NCI-H146 treated with DMSO at 0.1 percent for 48 hours (cell line): Measurements from ENCODE around the gene NUDCD3.
"Not testable (repeated sequence)": the region's sequence is repeated elsewhere in the genome, so short reads cannot be mapped to it uniquely, and the experiment has no call there.

Experiments
- DNase-seq: peaks from one replicate; lab custom pipeline; 2025; ENCODE audit not compliant: unreplicated experiment; lab: John Stamatoyannopoulos, UW

NUDCD3 gene

GRCh38 chr7:44449584-44449928, 40.9 kb downstream of the NUDCD3 start:
- DNase-seq = no peak

- DNase-seq = no peak
These were observed 41.4 kb downstream of the NUDCD3 start for GRCh38 chr7:44448922-44449583.

- no peak for DNase-seq
These were observed 42.5 kb downstream of the NUDCD3 start for GRCh38 chr7:44447874-44448425.

- no peak for DNase-seq
These were observed 44.3 kb downstream of the NUDCD3 start for GRCh38 chr7:44445986-44446671.

GRCh38 chr7:44441079-44441478, 49.4 kb downstream of the NUDCD3 start:
- DNase-seq = no peak

- DNase-seq = no peak
These were observed 49.8 kb downstream of the NUDCD3 start for GRCh38 chr7:44440577-44441078.

GRCh38 chr7:44439926-44440325, 50.5 kb downstream of the NUDCD3 start:
- no peak for DNase-seq

- no peak for DNase-seq
These were observed 51.6 kb downstream of the NUDCD3 start for GRCh38 chr7:44438816-44439215.

GRCh38 chr7:44434201-44434600, 56.3 kb downstream of the NUDCD3 start:
- no peak for DNase-seq

- DNase-seq = no peak
These were observed 57.0 kb downstream of the NUDCD3 start for GRCh38 chr7:44433255-44434022.

- no peak for DNase-seq
These were observed 58.0 kb downstream of the NUDCD3 start for GRCh38 chr7:44432381-44432977.

- DNase-seq = no peak
These were observed 59.3 kb downstream of the NUDCD3 start for GRCh38 chr7:44431091-44431608.

GRCh38 chr7:44430054-44430453, 60.4 kb downstream of the NUDCD3 start:
- no peak for DNase-seq

- not testable (repeated sequence) for DNase-seq
These were observed 65.7 kb downstream of the NUDCD3 start for GRCh38 chr7:44424762-44425161.

- DNase-seq = no peak
These were observed 73.5 kb downstream of the NUDCD3 start for GRCh38 chr7:44416941-44417340.

GRCh38 chr7:44415510-44415909, 74.9 kb downstream of the NUDCD3 start:
- DNase-seq = no peak

- no peak for DNase-seq
These were observed 75.4 kb downstream of the NUDCD3 start for GRCh38 chr7:44415047-44415446.

GRCh38 chr7:44411306-44411705, 79.2 kb downstream of the NUDCD3 start:
- DNase-seq = no peak

GRCh38 chr7:44408596-44408995, 81.9 kb downstream of the NUDCD3 start:
- DNase-seq = no peak

GRCh38 chr7:44403775-44404174, 86.7 kb downstream of the NUDCD3 start:
- DNase-seq = no peak

- DNase-seq = no peak
These were observed 87.2 kb downstream of the NUDCD3 start for GRCh38 chr7:44403176-44403759.
